Upper lobe of right lung (tissue), 1 donor: ENCODE measurements around the gene RASAL2. TPM values are rescaled to one million over a fixed set of nuclear protein-coding genes. Genes with fewer than 3 reads are reported as not detected.

Source experiments
- ATAC-seq: fragments of 200-7000 bp; cut with Tn5 transposase; one replicate; pipeline ENCODE4 v1.9.1; 2020; ENCODE audit warnings: mild to moderate bottlenecking, moderate library complexity
- DNase-seq: peaks from one replicate; pipeline ENCODE4 v3.0.0-alpha.2; 2020
- H3K27ac ChIP-seq: fragments of 200-600 bp; one replicate; pipeline ENCODE4 v1.8.0; 2022
- H3K27me3 ChIP-seq: fragments of 200-600 bp; one replicate; pipeline ENCODE4 v1.8.0; 2022; ENCODE audit warnings: mild to moderate bottlenecking
- H3K36me3 ChIP-seq: fragments of 200-600 bp; one replicate; pipeline ENCODE4 v1.8.0; 2022
- H3K4me1 ChIP-seq: fragments of 200-600 bp; one replicate; pipeline ENCODE4 v1.8.0; 2022
- H3K4me3 ChIP-seq: fragments of 200-600 bp; one replicate; pipeline ENCODE4 v1.8.0; 2022; ENCODE audit warnings: mild to moderate bottlenecking
- H3K9me3 ChIP-seq: fragments of 200-600 bp; one replicate; pipeline ENCODE4 v1.8.0; 2022
- CTCF ChIP-seq: fragments of 200-600 bp; IDR thresholded peaks from one replicate; pipeline ENCODE4 v1.8.0; 2022; ENCODE audit warnings: antibody characterized with exemption
- intact Hi-C: fragments of 100-400 bp; cut with DNase I; formaldehyde crosslinking; loops from one replicate; pipeline ENCODE4 v1.11.0; 2022
- total RNA-seq: library from RNA; stranded (reverse); fragmentation: NEBNext Ultra II Directional; extraction: Animal tissue kit (Norgen Biotek cat#: 25700); gene quantifications from one replicate; pipeline ENCODE4 v1.2.1, GENCODE V29; 2021
- donor health status: DM: no; HTN: yes; CAD: no; lungs with severe emphysema.

RASAL2 gene
- total RNA-seq, 1 donor from 2014 or later = 39.4 TPM

GRCh38 chr1:178512566-178513277 is 418.8 kb downstream of the RASAL2 start, which contains the start of gene TEX35:
TSS of gene TEX35 (plus strand) at chr1:178513109. CDS start at chr1:178513189, 80 bp downstream.
- DNase-seq (no peak), ATAC-seq (no peak)
- no peaks in the 10 kb centered on the region for H3K36me3 ChIP-seq
- no peaks in the 10 kb centered on the region for H3K9me3 ChIP-seq
- no peaks in the 10 kb centered on the region for H3K27me3 ChIP-seq
- TF ChIP-seq CTCF = no peak
- H3K27ac ChIP-seq = no peak within 1 kb of the TSS
- H3K4me3 ChIP-seq = no peak within 1 kb of the TSS
- intact Hi-C loops = no loop called here
- H3K4me1 ChIP-seq = peaks cover 5% of the 10 kb centered on the region

- intact Hi-C loops = no loop called here
- Histone ChIP-seq H3K36me3 (no peaks in the 10 kb centered on the region), H3K27me3 (no peaks in the 10 kb centered on the region), H3K4me3 (no peak overlapping the region), H3K9me3 (no peaks in the 10 kb centered on the region), H3K27ac (no peak overlapping the region), H3K4me1 (peaks cover 5% of the 10 kb centered on the region)
- ATAC-seq (peak; percentile 66), DNase-seq (no peak)
- no peak for TF ChIP-seq CTCF
Measured at GRCh38 chr1:178513278-178513983, 419.5 kb downstream of the RASAL2 start.

GRCh38 chr1:178516110-178516509 is 422.2 kb downstream of the RASAL2 start:
- Histone ChIP-seq H3K4me1 (peaks cover 5% of the 10 kb centered on the region), H3K27ac (no peak overlapping the region), H3K9me3 (no peaks in the 10 kb centered on the region), H3K27me3 (no peaks in the 10 kb centered on the region), H3K4me3 (no peak overlapping the region), H3K36me3 (no peaks in the 10 kb centered on the region)
- intact Hi-C loops = no loop called here
- DNase-seq (no peak), ATAC-seq (no peak)
- no peak for TF ChIP-seq CTCF

GRCh38 chr1:178518894-178519293 is 425.0 kb downstream of the RASAL2 start:
- ATAC-seq (no peak), DNase-seq (no peak)
- no peaks in the 10 kb centered on the region for H3K27me3 ChIP-seq
- peaks cover 2% of the 10 kb centered on the region for H3K4me1 ChIP-seq
- H3K4me3 ChIP-seq = no peak overlapping the region
- H3K36me3 ChIP-seq = no peaks in the 10 kb centered on the region
- intact Hi-C loops = no loop called here
- H3K9me3 ChIP-seq = no peaks in the 10 kb centered on the region
- TF ChIP-seq CTCF = no peak
- no peak overlapping the region for H3K27ac ChIP-seq

- Histone ChIP-seq H3K27me3 (no peaks in the 10 kb centered on the region), H3K27ac (no peak overlapping the region), H3K36me3 (no peaks in the 10 kb centered on the region), H3K4me3 (no peak overlapping the region), H3K9me3 (no peaks in the 10 kb centered on the region), H3K4me1 (no peaks in the 10 kb centered on the region)
- no peak for DNase-seq
- peak; percentile 42 for ATAC-seq
- intact Hi-C loops = no loop called here
- no peak for TF ChIP-seq CTCF
Measured at GRCh38 chr1:178520803-178521202, 426.9 kb downstream of the RASAL2 start.
